DOHH2 (cell line): ENCODE data around the gene HSFX4.

Experiments used
- H3F3A ChIP-seq: fragments of 200-600 bp; sonication (generic), shearing (Covaris generic); 2 replicates; pipeline ENCODE4 v1.6.0; 2016; ENCODE audit warnings: antibody characterized with exemption, mild to moderate bottlenecking; ENCODE audit not compliant: control insufficient read depth, insufficient read depth
- H3K27ac ChIP-seq: fragments of 200-600 bp; sonication (generic); 2 replicates; pipeline ENCODE4 v1.5.1; 2014; ENCODE audit warnings: low read depth, mild to moderate bottlenecking, low read length, moderate library complexity
- H3K27me3 ChIP-seq: fragments of 200-600 bp; sonication (generic); 2 replicates; pipeline ENCODE4 v1.6.1; 2014; ENCODE audit warnings: mild to moderate bottlenecking, low read length, mixed read lengths; ENCODE audit not compliant: control insufficient read depth
- H3K36me3 ChIP-seq: fragments of 200-600 bp; sonication (generic); 2 replicates; pipeline ENCODE4 v1.6.1; 2014; ENCODE audit warnings: mild to moderate bottlenecking, low read length, moderate library complexity, mixed read lengths; ENCODE audit not compliant: control insufficient read depth
- H3K4me1 ChIP-seq: fragments of 200-600 bp; sonication (generic); 2 replicates; pipeline ENCODE4 v1.6.1; 2014; ENCODE audit warnings: mild to moderate bottlenecking, low read length, mixed read lengths; ENCODE audit not compliant: control insufficient read depth
- H3K4me2 ChIP-seq: fragments of 200-600 bp; sonication (generic); 2 replicates; pipeline ENCODE4 v1.6.0; 2014; ENCODE audit warnings: mild to moderate bottlenecking, low read length, moderate library complexity
- H3K4me3 ChIP-seq: fragments of 200-600 bp; sonication (generic); 2 replicates; pipeline ENCODE4 v1.5.1; 2014; ENCODE audit warnings: mild to moderate bottlenecking, low read length, mixed read lengths
- H3K79me2 ChIP-seq: fragments of 200-600 bp; sonication (generic); 2 replicates; pipeline ENCODE4 v1.6.1; 2014; ENCODE audit warnings: mild to moderate bottlenecking, low read length, mixed read lengths; ENCODE audit not compliant: control insufficient read depth
- H3K9me2 ChIP-seq: fragments of 200-600 bp; sonication (generic); replicated peaks from 2 replicates; pipeline ENCODE4 v1.6.1; 2014; ENCODE audit warnings: mild to moderate bottlenecking, low read length, mixed read lengths; ENCODE audit not compliant: control insufficient read depth
- H3K9me3 ChIP-seq: fragments of 200-600 bp; sonication (generic); 2 replicates; pipeline ENCODE4 v1.6.1; 2014; ENCODE audit warnings: antibody characterized with exemption, low read length, mixed read lengths; ENCODE audit not compliant: control insufficient read depth, insufficient read depth
- H4K20me1 ChIP-seq: fragments of 200-600 bp; sonication (generic); 2 replicates; pipeline ENCODE4 v1.6.0; 2014; ENCODE audit warnings: low read depth, mild to moderate bottlenecking, antibody characterized with exemption, low read length, moderate library complexity; ENCODE audit not compliant: control insufficient read depth, insufficient read depth
- EZH2phosphoT487 ChIP-seq: fragments of 200-600 bp; sonication (generic); IDR thresholded peaks from 2 replicates; pipeline ENCODE4 v1.6.1; 2017; ENCODE audit warnings: borderline replicate concordance, mild to moderate bottlenecking, antibody characterized with exemption, low read length, moderate library complexity, mixed read lengths
- TF ChIP-seq, protein P1 (sequence below): fragments of 200-600 bp; sonication (generic); IDR thresholded peaks from one replicate; pipeline ENCODE4 v1.5.1; 2014; ENCODE audit warnings: antibody characterized with exemption, mild to moderate bottlenecking, low read depth, low read length; ENCODE audit not compliant: poor library complexity, severe bottlenecking

Gene HSFX4

DNA sequence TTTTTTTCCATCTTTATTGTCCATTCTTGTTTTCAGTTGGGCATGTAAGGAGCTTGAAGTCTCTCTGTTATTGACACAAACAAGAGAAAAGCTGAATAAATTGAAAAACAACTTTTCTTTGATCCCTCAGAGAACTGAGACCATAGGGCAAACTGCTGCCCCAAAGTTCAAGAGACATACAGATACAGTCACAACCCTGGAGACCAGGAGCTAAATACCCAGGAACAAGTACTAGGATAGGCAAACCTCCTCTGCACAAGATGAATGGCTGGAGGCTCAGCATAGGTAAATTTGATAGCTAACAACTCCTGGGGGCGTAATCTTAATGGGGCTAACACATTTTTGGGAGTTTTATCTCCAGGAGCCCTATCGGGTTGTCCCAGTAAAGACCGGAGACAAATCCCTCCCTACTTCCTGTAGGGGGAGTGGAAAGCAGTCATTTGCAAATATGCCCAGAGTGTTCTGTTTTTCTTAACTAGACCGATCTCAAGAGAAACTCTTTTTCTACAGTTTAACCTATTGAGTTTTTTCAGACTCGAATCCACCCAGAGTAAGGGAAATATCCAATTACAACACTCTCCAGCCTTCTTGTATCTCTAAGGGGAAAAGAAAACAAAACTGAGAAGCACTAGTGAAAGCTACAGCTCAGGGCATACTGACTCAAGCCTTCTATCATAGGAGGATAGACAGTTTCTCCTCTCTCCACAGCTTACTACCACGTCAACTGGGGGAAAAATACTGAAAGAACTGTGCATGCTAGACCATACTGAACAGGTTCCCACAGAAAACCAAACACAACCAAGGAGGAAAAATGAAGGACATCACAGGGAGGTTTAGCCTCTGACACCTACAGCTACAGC, 25.3 kb upstream of the HSFX4 start:
- H3K4me2 ChIP-seq = no peak overlapping the region
- H3K79me2 ChIP-seq = no peaks in the 10 kb centered on the region
- H3K9me3 ChIP-seq = no peaks in the 10 kb centered on the region
- H4K20me1 ChIP-seq = no peaks in the 10 kb centered on the region
- TF ChIP-seq, protein P1, sequence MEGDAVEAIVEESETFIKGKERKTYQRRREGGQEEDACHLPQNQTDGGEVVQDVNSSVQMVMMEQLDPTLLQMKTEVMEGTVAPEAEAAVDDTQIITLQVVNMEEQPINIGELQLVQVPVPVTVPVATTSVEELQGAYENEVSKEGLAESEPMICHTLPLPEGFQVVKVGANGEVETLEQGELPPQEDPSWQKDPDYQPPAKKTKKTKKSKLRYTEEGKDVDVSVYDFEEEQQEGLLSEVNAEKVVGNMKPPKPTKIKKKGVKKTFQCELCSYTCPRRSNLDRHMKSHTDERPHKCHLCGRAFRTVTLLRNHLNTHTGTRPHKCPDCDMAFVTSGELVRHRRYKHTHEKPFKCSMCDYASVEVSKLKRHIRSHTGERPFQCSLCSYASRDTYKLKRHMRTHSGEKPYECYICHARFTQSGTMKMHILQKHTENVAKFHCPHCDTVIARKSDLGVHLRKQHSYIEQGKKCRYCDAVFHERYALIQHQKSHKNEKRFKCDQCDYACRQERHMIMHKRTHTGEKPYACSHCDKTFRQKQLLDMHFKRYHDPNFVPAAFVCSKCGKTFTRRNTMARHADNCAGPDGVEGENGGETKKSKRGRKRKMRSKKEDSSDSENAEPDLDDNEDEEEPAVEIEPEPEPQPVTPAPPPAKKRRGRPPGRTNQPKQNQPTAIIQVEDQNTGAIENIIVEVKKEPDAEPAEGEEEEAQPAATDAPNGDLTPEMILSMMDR = no peak
- TF ChIP-seq EZH2phosphoT487 = no peak
- H3K9me2 ChIP-seq = no peaks in the 10 kb centered on the region
- no peak overlapping the region for H3K27ac ChIP-seq
- no peaks in the 10 kb centered on the region for H3K36me3 ChIP-seq
- H3K27me3 ChIP-seq = no peaks in the 10 kb centered on the region
- H3K4me1 ChIP-seq = no peaks in the 10 kb centered on the region
- no peaks in the 10 kb centered on the region for H3F3A ChIP-seq
- H3K4me3 ChIP-seq = no peak overlapping the region

DNA sequence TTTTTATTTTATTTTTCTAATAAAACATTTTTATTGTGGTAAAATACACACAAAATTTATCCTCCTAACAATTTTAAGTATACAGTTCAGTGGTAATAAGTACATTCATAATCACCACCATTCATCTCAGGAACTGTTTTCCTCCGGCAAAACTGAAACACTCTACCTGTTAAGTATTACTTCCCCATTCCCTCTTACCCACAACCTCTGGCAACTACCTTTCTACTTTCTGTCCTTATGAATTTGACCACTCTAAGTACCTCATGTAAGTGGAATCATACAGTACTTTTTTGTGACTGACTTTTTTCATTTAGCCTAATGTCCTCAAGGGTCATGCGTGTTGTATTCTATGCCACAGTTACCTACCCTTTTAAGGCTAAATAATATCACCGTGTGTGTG, 21.1 kb upstream of the HSFX4 start:
- no peaks in the 10 kb centered on the region for H3K79me2 ChIP-seq
- no peaks in the 10 kb centered on the region for H3F3A ChIP-seq
- H3K36me3 ChIP-seq = no peaks in the 10 kb centered on the region
- no peaks in the 10 kb centered on the region for H3K9me3 ChIP-seq
- H3K27ac ChIP-seq = no peak overlapping the region
- TF ChIP-seq EZH2phosphoT487 = no peak
- TF ChIP-seq, protein P1 = no peak
- H3K4me3 ChIP-seq = no peak overlapping the region
- no peak overlapping the region for H3K4me2 ChIP-seq
- no peaks in the 10 kb centered on the region for H4K20me1 ChIP-seq
- H3K9me2 ChIP-seq = no peaks in the 10 kb centered on the region
- H3K27me3 ChIP-seq = no peaks in the 10 kb centered on the region
- H3K4me1 ChIP-seq = no peaks in the 10 kb centered on the region

DNA sequence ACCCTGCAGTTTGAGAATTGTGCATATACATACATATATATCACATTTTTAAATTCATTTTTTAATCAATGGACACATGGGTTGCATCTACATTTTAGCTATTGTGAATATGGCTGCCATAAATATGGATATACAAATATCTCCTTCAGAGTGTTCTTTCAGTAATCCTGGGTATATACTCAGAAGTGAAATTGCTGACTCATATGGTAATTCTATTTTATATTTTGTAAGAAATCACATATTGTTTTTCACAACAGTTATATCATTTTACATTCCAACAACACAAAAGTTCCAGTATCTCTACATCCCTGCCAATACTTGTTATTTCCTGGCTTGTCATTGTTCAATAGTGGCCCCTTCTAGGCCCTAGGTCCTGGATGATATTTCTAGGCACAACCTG, 20.6 kb upstream of the HSFX4 start:
- Histone ChIP-seq H3K9me2 (no peaks in the 10 kb centered on the region), H3K27ac (no peak overlapping the region), H3K4me3 (no peak overlapping the region), H3K36me3 (no peaks in the 10 kb centered on the region), H3K79me2 (no peaks in the 10 kb centered on the region), H4K20me1 (no peaks in the 10 kb centered on the region), H3K27me3 (no peaks in the 10 kb centered on the region), H3K4me2 (no peak overlapping the region), H3K9me3 (no peaks in the 10 kb centered on the region), H3F3A (no peaks in the 10 kb centered on the region), H3K4me1 (no peaks in the 10 kb centered on the region)
- TF ChIP-seq, protein P1 = no peak
- TF ChIP-seq EZH2phosphoT487 = no peak
